ENCODE results near the gene ALDOA.

The ALDOA gene

GRCh38 chr16:30115238-30115637 is 49.7 kb downstream of the ALDOA start:
- DNase-seq (ENCODE audit: low read depth in 2 of 2): no peak

- DNase-seq (ENCODE audit: low read depth in 2 of 2): no peak
Observed at GRCh38 chr16:30116291-30117207, 51.0 kb downstream of the ALDOA start.

GRCh38 chr16:30117768-30118167 is 52.2 kb downstream of the ALDOA start:
- DNase-seq (ENCODE audit: low read depth in 2 of 2): no peak

- DNase-seq (ENCODE audit: low read depth in 2 of 2): no peak
Observed at GRCh38 chr16:30119428-30119827, 53.9 kb downstream of the ALDOA start.
